ENCODE measurements around the gene ASB18.

ASB18 gene

GRCh38 chr2:236160366-236161081 is 103.7 kb downstream of the ASB18 start:
- H3K4me3 ChIP-seq (ENCODE audit: low read depth, low read length), result no peak overlapping the region
- TF ChIP-seq CTCF (IDR thresholded peaks at IDR 0.05; ENCODE audit: low read depth, low read length, missing control alignments), result no peak
- no peak for DNase-seq (ENCODE audit: low read depth)
- in situ Hi-C loops (cut with HindIII; ENCODE audit: low sequenced_read_pairs), result no loop called here

DNA sequence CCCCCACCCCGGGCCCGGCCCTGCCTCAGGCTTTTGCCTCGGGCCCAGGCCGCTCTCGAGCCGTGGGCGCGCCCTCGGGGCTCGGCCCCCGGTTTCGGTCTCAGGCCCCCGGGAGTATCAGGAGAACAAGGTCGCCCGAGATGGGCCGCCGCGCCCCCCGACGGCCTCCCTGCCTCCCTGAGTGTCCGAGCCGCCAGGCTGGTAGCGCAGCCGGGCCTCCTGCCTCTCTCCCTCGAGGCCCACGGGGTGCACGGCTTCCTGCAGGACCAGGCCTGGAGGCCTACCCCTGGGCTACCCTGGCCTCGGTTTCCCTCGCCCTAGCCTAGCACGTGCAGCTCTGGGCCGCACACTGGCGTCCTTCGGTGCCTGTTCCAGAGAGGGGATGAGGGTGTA is 104.4 kb downstream of the ASB18 start:
- TF ChIP-seq CTCF (IDR thresholded peaks at IDR 0.05; ENCODE audit: low read depth, low read length, missing control alignments), result no peak
- H3K4me3 ChIP-seq (ENCODE audit: low read depth, low read length), result no peak overlapping the region
- no peak for DNase-seq (ENCODE audit: low read depth)
- in situ Hi-C loops (cut with HindIII; ENCODE audit: low sequenced_read_pairs), result no loop called here

GRCh38 chr2:236158969-236159777 is 105.0 kb downstream of the ASB18 start:
- no peak overlapping the region for H3K4me3 ChIP-seq (ENCODE audit: low read depth, low read length)
- TF ChIP-seq CTCF (IDR thresholded peaks at IDR 0.05; ENCODE audit: low read depth, low read length, missing control alignments), result no peak
- in situ Hi-C loops (cut with HindIII; ENCODE audit: low sequenced_read_pairs), result no loop called here
- DNase-seq (ENCODE audit: low read depth), result no peak

DNA sequence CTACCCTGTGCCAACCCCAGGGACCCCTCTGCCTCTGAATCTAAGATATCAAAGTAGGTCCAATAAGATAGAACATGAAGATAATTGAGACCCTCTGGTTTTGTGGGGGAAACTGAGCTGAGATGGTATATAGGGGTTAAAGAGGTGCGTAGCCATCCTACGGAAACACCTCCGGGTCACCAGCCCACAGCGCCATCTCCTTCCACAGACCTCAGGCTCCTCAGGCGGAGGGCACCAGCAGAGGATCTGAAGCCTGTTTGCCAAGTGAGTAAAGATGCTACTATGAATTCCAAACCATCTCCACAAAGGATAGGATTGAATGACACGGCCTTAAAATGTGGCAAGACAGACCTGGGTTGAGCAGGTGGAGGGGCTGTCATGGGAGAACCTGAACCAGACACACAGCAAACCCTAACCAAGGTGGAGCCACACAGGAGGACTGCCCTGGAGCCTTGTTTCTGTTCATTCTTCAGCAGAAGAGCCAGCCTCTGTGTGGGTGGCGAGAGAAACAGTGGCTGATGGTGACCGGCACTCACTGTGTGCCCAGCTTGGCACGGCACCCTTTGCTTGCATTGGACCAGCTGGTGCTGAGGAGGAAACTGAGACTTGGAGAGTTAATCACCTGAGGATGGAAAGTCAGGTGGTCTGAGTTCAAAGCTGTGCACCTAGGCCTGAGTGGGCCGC is 106.2 kb downstream of the ASB18 start:
- no peak for TF ChIP-seq CTCF (IDR thresholded peaks at IDR 0.05; ENCODE audit: low read depth, low read length, missing control alignments)
- H3K4me3 ChIP-seq (ENCODE audit: low read depth, low read length), result no peak overlapping the region
- in situ Hi-C loops (cut with HindIII; ENCODE audit: low sequenced_read_pairs), result no loop called here
- no peak for DNase-seq (ENCODE audit: low read depth)

- DNase-seq (ENCODE audit: low read depth), result no peak
- in situ Hi-C loops (cut with HindIII; ENCODE audit: low sequenced_read_pairs), result no loop called here
- no peak for TF ChIP-seq CTCF (IDR thresholded peaks at IDR 0.05; ENCODE audit: low read depth, low read length, missing control alignments)
Observed at GRCh38 chr2:236157366-236157765, 106.8 kb downstream of the ASB18 start.

DNA sequence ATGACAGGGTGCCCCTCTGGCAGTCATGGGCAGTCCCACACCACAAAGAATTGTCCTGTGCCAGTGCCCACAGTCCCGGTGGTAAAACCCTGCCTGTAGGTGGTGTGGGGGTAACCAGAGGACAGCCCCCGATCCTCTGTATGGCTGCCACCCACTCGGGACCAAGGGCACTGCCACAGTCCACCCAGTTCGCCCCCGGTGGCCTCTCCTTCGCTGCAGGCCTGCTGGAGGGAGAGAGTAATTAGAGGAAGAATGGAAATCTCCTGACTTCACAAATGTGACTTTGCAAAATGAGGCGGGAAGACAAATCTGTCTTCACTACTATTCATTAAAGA is 107.4 kb downstream of the ASB18 start:
- TF ChIP-seq CTCF (IDR thresholded peaks at IDR 0.05; ENCODE audit: low read depth, low read length, missing control alignments), result no peak
- DNase-seq (ENCODE audit: low read depth), result no peak
- H3K4me3 ChIP-seq (ENCODE audit: low read depth, low read length), result no peak overlapping the region
- in situ Hi-C loops (cut with HindIII; ENCODE audit: low sequenced_read_pairs), result no loop called here

More at GRCh38 chr2:236157366-236157765, 106.8 kb downstream of the ASB18 start:
- H3K4me3 ChIP-seq (ENCODE audit: low read depth, low read length), result no peak overlapping the region
